ENCODE results near the gene LPCAT3. TPM values are rescaled to one million over a fixed set of nuclear protein-coding genes. Genes with fewer than 3 reads are reported as not detected.

LPCAT3 gene
- total RNA-seq, 1 experiment from 2014 or later, result 20.4 TPM

DNA sequence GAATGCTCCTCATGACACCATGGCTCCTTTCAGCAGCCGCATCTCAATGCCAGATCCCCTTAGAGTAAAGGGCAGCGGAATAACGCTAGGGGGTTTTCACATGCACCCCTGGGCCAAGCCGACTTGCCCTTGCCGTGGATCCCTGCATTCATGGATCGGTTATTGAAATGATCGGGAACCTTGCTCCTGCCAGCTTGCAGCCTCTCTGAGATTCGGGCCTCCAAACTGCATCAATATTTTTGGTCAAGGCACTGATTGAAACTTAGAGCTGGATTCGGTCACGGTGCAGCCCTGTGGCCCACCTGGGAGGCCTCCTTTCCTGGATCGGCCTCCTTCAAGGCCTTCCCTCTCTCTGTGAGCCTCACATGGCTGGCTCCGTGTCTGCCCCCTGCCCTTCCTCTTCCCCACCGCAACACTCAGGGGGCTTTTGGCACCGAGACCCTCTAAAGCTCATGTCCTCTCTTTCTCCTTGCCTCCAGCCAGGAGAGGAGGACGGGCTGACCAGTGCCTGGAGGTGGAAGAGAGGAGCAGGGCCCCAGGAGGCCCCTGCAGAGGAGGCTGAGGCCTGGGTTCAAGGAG is 65.3 kb downstream of the LPCAT3 start:
- no peak for DNase-seq (ENCODE audit: low read depth)

DNA sequence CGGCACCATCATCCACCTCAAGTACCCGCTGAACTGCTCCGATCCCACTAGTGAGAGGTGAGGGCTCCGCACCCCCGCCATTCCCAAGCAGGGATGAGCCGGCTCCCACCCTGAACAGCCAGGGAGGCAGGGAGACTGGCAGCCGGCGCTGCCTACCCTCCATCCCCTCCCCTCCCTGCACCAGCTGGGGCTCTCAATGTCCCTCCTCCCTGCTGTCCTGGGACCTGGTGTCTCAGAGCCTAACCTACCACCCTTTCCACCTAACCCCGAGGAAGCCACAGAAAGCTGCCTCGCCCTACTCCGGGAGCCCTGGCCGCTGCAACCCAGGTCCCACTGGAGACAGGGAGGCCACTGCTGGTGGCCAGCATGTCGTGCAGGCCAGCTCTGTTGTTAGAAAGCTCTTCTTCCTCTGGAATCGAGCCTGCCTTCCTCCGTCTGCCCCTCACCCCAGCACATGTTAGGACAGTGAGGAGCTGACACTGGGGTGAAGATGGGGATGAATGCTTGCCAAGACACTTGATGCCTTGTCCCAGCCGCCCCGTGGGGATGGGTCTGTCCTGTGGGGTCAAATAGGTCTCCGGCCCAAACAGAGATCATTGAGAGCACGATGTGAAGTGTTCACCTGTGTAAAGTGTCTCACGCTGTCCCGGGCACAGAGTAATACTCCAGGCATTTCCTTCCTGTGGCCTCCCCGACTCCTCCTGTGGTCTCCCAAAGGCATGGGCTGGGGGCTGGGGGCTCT is 66.0 kb downstream of the LPCAT3 start:
- no peak for DNase-seq (ENCODE audit: low read depth)

DNA sequence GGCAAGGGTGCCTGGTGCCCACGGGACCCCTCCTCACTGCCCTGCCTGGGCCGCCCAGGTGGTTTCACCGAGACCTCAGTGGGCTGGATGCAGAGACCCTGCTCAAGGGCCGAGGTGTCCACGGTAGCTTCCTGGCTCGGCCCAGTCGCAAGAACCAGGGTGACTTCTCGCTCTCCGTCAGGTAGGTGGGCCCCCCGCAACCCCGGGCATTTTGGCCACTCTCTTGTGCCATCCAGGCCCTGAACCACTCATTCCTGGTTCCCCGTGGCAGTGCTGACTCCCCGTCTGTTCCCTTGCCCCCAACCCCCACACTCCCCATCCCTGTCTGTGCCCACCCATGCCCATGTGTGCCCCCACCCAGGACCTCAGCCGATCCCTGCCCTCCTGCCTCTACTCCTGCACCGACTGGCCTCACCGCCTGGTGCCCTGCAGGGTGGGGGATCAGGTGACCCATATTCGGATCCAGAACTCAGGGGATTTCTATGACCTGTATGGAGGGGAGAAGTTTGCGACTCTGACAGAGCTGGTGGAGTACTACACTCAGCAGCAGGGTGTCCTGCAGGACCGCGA is 66.6 kb downstream of the LPCAT3 start:
- no peak for DNase-seq (ENCODE audit: low read depth)

DNA sequence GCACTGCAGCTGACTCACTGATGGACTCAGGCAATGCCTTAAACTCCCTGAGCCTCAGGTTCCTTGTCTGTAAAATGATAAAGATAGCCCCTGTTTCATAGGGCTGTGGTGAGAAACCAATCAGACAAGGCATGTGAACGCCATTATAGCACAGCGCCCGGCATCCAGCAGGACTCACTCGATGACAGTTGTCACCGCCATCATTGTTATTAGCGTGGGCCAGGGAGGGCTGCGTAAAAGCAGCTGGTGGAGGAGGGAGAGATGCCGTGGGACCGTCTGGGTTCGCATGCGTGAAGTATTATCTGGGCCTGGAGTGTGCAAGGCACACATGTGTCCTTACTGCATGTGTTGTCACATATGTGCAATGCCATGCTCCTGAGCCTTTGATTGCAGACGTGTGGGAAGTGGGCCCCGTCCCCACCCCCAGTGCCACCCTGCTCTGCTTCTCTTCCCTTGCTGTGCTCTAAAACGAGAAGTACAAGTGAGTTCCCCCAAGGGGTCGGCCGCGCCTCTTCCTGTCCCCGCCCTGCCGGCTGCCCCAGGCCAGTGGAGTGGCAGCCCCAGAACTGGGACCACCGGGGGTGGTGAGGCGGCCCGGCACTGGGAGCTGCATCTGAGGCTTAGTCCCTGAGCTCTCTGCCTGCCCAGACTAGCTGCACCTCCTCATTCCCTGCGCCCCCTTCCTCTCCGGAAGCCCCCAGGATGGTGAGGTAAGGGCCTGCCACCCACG is 67.3 kb downstream of the LPCAT3 start, which contains the start of gene PTPN6:
Gene PTPN6, plus strand, starts transcription at position 546 of the 730 bp plus-strand sequence. Its CDS starts 157 bp downstream, at position 703.
- DNase-seq (ENCODE audit: low read depth), result no peak

DNA sequence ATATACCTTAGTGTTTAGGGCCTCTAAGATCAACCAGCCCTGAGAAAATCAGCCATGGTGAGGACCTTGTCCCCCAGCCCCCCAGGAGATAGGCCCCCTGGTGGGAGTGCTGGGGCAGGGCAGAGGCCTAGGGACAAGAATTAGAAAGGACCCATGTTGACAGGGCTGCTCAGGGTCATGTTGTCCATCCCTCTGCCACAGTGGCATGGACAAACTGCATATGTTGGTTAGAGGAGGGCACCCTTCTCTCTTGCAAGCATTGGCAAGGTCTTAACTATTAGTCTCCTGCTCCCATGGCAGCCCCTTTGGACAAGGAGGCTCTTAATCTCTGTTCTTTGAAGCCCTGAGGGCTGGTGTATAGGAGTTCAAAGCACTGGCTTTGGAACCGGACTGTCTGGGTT is 67.9 kb downstream of the LPCAT3 start:
- no peak for DNase-seq (ENCODE audit: low read depth)

DNA sequence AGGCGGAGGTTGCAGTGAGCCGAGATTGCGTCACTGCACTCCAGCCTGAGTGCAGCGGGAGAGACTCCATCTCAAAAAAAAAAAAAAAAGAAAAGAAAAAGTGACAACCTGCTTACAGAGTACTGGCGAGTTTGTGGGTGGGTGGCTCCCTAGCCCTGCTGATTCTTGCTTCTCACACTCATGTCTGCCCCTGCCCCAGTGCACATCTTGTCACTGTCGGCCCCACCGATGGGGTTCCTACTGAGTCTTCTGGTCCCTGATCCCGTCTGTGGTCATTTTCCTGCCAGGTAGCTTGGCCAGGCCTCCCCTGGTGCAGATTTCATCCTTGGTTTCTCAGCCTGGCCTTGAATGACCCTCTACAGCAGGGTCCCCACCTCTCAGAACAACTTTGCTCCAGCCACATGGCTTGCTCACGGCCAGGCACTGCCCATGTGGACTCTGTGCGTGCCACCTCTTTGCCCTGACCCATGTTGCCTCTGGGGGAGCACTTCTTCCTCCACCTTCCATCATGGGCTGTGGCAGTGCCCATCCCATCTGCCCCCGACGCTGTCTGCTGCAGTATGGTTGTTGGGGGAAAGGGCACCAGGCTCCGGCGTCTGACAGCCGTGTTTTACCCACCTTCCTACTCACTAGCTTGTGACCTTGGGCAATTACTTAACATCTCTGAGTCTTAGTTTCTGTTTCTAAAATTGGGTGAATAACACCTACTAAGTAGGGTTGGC is 69.2 kb downstream of the LPCAT3 start:
- DNase-seq (ENCODE audit: low read depth), result no peak

DNA sequence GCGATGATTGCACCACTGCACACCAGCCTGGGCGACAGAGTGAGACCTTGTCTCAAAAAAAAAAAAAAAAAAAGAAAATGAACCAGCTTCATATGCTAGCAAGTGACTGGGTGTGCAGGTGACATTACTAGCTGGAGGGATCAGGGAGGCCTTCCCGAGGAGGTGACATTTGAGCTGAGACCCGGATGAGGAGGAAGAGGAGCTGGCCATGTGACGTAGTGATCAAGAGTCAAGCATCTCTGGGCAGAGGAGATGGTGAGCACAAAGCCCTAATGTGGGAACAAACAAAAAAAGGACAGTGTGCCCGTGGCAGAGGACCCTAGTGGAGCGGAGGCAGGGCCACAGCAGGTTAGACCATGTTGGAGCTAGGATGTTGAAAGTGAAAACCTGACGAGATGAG is 70.7 kb downstream of the LPCAT3 start:
- no peak for DNase-seq (ENCODE audit: low read depth)

DNA sequence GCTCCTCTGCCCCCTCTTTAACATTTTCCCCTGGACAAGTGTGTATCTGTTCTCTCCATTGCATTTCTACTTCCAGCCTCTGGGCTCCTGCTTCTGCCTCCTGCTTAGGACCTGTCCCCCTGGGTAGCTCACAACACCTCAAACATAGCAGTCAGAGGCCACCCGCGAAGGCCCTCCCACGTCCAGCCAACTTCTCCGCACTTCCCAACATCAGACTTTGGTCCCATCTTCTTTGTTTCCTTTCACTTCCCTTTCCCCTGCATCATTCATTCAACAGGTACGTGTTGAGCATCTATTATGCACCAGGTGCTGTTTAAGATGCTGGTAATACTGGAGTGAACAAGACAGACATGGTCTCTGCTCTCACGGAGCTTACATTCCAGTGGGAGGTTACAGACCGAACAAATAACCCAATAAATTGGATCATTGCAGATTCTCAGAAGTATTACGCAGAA is 71.3 kb downstream of the LPCAT3 start:
- no peak for DNase-seq (ENCODE audit: low read depth)

DNA sequence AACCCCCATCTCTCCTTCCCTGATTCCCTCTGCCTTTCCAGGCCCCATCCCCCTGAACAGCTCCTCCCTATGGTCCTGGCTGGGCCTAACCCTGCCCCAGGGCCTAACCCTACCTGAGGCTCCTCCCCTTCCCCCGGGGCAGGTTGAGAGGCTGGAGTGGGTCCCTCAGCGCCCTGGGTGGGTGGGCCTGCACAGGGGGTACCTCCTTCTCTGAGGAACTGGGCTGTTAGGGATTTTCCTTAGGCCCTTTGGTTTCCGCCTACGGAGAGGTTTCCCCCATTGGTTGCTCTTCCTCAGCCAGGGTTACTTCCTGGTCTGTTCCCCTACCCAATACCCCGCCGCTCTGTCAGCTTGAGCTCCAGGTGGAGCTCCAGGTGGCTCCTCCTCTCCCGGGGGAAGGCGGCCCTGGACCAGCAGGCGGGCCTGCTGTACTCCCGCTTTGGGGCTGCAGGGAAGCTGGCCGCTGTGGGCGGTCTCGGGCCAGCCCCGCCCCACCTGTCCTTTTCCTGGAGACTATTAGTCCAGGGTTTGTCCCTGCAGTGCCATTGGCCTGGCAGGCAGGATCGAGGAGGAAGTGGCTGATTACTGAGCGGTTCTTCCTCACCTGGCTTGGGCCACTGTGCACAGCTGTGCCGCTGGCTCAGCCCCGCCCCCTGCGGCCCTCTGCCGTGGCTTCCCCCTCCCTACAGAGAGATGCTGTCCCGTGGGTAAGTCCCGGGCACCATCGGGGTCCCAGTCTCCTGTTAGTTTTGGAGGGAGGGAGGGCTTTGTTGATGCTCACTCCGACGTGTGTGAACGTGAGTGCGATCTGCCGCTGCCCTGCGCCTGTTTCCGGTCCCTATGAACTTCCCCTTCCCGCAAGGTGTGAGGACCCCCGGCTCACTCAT is 72.0 kb downstream of the LPCAT3 start:
- no peak for DNase-seq (ENCODE audit: low read depth)

DNA sequence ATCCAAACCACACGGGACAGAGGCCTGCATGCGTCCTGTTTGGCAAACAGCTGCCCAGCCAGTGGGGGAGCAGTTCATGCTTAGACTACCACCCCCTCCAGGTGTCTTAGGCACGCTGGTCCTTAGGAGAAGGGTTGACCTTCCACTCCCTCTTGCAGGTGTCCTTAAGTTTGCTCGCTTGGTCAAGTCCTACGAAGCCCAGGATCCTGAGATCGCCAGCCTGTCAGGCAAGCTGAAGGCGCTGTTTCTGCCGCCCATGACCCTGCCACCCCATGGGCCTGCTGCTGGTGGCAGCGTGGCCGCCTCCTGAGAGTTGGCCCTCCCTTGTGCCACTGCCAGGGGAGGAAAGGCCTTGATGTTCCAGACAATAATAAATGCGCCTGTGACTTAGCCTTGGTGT is 72.7 kb downstream of the LPCAT3 start:
- DNase-seq (ENCODE audit: low read depth), result no peak

DNA sequence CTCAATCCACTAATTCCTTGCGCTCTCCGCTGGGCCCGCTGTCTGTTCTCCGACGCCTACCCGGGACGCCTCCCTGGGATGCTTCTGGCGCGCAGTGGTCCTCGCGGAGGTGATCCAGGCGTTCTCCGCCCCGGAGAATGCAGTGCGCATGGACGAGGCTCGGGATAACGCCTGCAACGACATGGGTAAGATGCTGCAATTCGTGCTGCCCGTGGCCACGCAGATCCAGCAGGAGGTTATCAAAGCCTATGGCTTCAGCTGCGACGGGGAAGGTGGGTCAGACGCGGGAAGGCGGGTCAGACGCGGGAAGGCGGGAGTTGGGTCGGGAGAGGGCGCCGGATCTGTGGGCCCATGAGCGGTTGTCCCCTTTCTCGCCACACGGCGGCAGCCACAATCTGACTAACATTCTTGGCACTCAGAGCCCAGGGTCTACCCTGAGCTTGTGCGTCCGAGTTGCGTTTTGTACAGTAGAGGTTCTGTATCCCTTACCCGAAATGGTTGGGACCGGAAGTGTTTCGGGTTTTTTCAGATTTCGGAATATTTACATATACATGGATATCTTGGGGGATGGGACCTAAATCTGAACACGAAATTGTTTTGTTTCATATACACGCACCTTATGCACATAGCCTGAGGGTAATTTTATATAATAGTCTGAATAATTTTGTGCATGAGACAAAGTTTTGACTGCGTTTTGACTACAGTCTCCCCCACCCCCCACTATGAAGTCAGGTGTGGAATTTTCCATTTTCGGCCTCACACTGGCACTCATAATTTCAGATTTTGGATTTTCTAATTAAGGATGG is 73.7 kb downstream of the LPCAT3 start:
- DNase-seq (ENCODE audit: low read depth), result peak; percentile 90

DNA sequence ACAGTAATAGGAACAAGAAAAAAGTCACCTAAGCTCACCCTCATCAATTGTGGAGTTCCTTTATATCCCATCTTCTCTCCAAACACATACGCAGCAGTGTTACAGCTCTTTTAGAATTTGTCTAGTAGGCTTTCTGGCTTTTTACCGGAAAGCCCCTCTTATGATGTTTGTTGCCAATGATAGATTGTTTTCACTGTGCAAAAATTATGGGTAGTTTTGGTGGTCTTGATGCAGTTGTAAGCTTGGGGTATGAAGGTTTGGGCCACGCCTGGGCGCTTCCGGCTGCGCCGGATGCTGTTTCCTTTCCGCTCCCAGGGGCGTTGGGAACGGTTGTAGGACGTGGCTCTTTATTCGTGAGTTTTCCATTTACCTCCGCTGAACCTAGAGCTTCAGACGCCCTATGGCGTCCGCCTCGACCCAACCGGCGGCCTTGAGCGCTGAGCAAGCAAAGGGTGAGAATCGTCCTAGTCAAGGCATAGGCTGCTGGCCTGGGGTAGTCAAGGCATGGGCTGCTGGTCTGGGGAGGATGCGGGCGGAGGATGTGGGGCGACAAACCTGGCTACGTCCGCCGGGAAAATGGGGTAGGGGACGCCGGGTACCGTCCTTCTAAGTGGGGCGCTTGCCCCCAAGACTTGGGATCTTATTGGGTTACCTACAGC is 74.4 kb downstream of the LPCAT3 start, which contains the start of the genes C12orf57 and RNU7-1:
Gene C12orf57, plus strand, starts transcription at position 301 of the 659 bp plus-strand sequence. Its CDS starts 100 bp downstream, at position 401.
Gene RNU7-1, plus strand, starts transcription at position 95 of the 659 bp plus-strand sequence.
- peak; percentile 94 for DNase-seq (ENCODE audit: low read depth)

DNA sequence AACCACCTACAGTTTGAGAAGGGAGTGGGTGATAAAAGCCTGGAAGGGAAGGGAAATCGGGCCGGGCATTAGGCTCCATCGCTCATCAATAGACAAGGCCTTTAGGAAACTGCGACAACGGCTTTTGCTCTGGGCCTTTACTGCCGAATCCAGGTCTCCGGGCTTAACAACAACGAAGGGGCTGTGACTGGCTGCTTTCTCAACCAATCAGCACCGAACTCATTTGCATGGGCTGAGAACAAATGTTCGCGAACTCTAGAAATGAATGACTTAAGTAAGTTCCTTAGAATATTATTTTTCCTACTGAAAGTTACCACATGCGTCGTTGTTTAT is 74.9 kb downstream of the LPCAT3 start:
- peak; percentile 93 for DNase-seq (ENCODE audit: low read depth)

DNA sequence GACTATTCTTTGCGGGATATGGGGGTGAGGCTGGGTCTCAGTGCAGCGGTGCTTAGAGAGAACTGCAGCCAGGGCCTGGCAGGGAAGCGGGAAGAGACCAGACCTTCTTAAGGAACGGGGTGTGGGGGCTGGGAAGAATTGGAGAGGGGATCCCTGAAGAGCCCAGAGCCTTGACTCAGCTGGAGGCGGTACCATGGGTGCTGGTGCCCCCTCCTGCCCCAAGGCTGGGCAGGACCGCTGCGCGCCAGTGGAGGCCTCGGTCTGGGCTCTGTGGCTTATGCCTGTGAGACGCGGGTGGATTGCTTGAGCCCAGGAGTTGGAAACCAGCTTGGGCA is 76.0 kb downstream of the LPCAT3 start:
- no peak for DNase-seq (ENCODE audit: low read depth)

DNA sequence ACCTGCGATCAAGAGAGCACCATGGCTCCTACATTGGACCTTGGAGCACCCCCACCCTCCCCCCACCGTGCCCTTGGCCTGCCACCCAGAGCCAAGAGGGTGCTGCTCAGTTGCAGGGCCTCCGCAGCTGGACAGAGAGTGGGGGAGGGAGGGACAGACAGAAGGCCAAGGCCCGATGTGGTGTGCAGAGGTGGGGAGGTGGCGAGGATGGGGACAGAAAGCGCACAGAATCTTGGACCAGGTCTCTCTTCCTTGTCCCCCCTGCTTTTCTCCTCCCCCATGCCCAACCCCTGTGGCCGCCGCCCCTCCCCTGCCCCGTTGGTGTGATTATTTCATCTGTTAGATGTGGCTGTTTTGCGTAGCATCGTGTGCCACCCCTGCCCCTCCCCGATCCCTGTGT is 76.5 kb downstream of the LPCAT3 start:
- DNase-seq (ENCODE audit: low read depth), result no peak

DNA sequence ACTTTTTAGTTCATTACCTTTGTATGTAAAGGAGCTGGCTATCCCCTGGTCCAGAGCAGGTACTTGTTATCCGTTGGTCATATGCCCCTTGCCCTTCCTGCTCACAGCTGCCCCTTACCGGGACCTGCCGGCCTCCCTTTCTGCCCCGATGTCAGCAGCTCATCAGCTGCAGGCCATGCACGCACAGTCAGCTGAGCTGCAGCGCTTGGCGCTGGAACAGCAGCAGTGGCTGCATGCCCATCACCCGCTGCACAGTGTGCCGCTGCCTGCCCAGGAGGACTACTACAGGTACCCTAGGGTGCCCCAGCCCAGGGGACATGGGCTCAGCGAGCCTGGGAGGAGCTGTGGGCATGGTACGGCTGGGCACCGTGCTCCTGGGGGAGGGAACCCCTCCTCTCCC is 77.0 kb downstream of the LPCAT3 start:
- DNase-seq (ENCODE audit: low read depth), result no peak

DNA sequence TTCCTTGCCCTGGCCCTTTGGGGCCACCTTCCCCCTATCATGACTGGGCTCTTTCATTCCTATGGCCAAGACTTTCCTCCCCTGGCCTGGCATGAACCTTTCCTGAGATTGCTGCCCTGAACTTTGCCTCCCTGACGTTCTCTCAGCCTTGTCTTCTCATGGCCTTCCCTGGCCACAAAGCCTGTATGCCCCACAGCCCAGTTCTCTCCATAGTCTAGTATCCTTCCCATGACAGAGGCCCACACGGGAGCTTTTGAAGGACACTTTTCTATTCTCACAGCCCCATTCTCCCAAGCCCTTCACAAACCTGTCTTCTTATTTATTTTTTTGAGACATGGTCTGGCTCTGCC is 79.1 kb downstream of the LPCAT3 start:
- DNase-seq (ENCODE audit: low read depth), result no peak

DNA sequence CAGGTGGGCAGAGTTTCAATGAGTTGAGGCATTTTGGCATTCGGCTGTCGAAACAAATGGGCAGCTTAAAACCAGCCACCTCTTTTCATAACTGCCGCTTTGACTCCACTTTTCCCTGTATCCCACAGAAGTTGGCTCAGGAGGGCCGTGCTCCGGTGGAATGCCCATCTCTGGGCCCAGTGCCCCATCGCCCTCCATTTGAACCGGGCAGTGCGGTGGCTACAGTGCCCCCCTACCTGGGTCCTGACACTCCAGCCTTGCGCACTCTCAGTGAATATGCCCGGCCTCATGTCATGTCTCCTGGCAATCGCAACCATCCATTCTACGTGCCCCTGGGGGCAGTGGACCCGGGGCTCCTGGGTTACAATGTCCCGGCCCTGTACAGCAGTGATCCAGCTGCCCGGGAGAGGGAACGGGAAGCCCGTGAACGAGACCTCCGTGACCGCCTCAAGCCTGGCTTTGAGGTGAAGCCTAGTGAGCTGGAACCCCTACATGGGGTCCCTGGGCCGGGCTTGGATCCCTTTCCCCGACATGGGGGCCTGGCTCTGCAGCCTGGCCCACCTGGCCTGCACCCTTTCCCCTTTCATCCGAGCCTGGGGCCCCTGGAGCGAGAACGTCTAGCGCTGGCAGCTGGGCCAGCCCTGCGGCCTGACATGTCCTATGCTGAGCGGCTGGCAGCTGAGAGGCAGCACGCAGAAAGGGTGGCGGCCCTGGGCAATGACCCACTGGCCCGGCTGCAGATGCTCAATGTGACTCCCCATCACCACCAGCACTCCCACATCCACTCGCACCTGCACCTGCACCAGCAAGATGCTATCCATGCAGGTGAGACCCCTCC is 79.7 kb downstream of the LPCAT3 start:
- DNase-seq (ENCODE audit: low read depth), result no peak
